B cell (primary cell): Measurements from ENCODE around the gene CHMP5. TPM values are rescaled to one million over a fixed set of nuclear protein-coding genes. Genes with fewer than 3 reads are reported as not detected.

Source experiments
- ATAC-seq: fragments of 200-7000 bp; cut with Tn5 transposase; one replicate; pipeline ENCODE4 v1.10.0; 2021; ENCODE audit warnings: low read depth, mild to moderate bottlenecking, moderate number of reproducible peaks, moderate library complexity
- CTCF ChIA-PET: fragments of 350-600 bp; sonication (Branson Sonifier 250); formaldehyde crosslinking; loops from one replicate; lab custom pipeline; 2021; ENCODE audit warnings: antibody characterized with exemption, inconsistent platforms; lab: Charles Lee
- POLR2A ChIA-PET: fragments of 350-600 bp; sonication (Branson Sonifier 250); formaldehyde crosslinking; loops from one replicate; lab custom pipeline; 2021; ENCODE audit warnings: antibody characterized with exemption; lab: Charles Lee
- DNase-seq: peaks from one replicate; pipeline ENCODE4 v3.0.0; 2013
- H2AFZ ChIP-seq: 2 replicates; pipeline ENCODE4 v1.6.1; 2012; ENCODE audit warnings: mild to moderate bottlenecking, low read depth, low read length; ENCODE audit not compliant: insufficient read depth, poor library complexity, severe bottlenecking
- H3K27ac ChIP-seq, 2 donors: 1 replicate in 1 of 2; 2 replicates in 1 of 2; pipeline ENCODE4 v1.5.1; 2012 to 2013; ENCODE audit warnings: low read length in 2 of 2, mild to moderate bottlenecking in 2 of 2, moderate library complexity in 1 of 2
- H3K27me3 ChIP-seq, 4 experiments: fragments of 200-600 bp in 1 of 4; sonication (generic) in 1 of 4; replicated peaks in 1 of 4; 1 replicate in 2 of 4; 2 replicates in 2 of 4; pipeline versions ENCODE4 v1.6.1 to v1.7.0; 2013 to 2016; ENCODE audit warnings: low read length in 3 of 4, mild to moderate bottlenecking in 2 of 4, mixed read lengths in 1 of 4, moderate library complexity in 1 of 4; ENCODE audit not compliant: insufficient read depth in 4 of 4, control insufficient read depth in 3 of 4; ENCODE audit errors: control extremely low read depth in 1 of 4
- H3K36me3 ChIP-seq, 2 experiments: replicated peaks in 1 of 2; 1 replicate in 1 of 2; 2 replicates in 1 of 2; pipeline versions ENCODE4 v1.6.1 to v1.7.1; 2013; ENCODE audit warnings: low read length in 1 of 2; ENCODE audit not compliant: insufficient read depth in 2 of 2, control insufficient read depth in 1 of 2; ENCODE audit errors: control extremely low read depth in 1 of 2, extremely low read depth in 1 of 2
- H3K4me1 ChIP-seq, 2 donors: fragments of 200-600 bp in 1 of 2; sonication (generic) in 1 of 2; 1 replicate in 1 of 2; 2 replicates in 1 of 2; pipeline versions ENCODE4 v1.5.1 to v1.6.1; 2013 to 2017; ENCODE audit warnings: low read length in 2 of 2; ENCODE audit not compliant: control insufficient read depth in 2 of 2, insufficient read depth in 2 of 2
- H3K4me2 ChIP-seq: replicated peaks from 2 replicates; pipeline ENCODE3; 2012; ENCODE audit warnings: mild to moderate bottlenecking, low read depth, low read length; ENCODE audit not compliant: poor library complexity, severe bottlenecking
- H3K4me3 ChIP-seq, 5 experiments: fragments of 200-600 bp in 1 of 5; sonication (generic) in 1 of 5; 1 replicate in 3 of 5; 2 replicates in 2 of 5; pipeline versions ENCODE4 v1.5.1 to v1.7.0; 2011 to 2016; ENCODE audit warnings: low read length in 4 of 5, mild to moderate bottlenecking in 4 of 5, low read depth in 2 of 5, control low read depth in 1 of 5, moderate library complexity in 1 of 5; ENCODE audit not compliant: insufficient read depth in 1 of 5; ENCODE audit errors: control extremely low read depth in 1 of 5, extremely low read depth in 1 of 5
- H3K79me2 ChIP-seq: fragments of 200-600 bp; sonication (generic); one replicate; pipeline ENCODE4 v1.6.0; 2016; ENCODE audit warnings: low read length; ENCODE audit not compliant: control insufficient read depth, insufficient read depth
- H3K9ac ChIP-seq: fragments of 200-600 bp; sonication (generic); 2 replicates; pipeline ENCODE4 v1.6.1; 2017; ENCODE audit warnings: mild to moderate bottlenecking, low read length, moderate library complexity
- H3K9me3 ChIP-seq, 3 donors: one replicate each; pipeline versions ENCODE4 v1.6.1 to v1.7.1; 2013; ENCODE audit warnings: low read length in 2 of 3; ENCODE audit not compliant: control insufficient read depth in 2 of 3, insufficient read depth in 1 of 3; ENCODE audit errors: control extremely low read depth in 1 of 3
- H4K20me1 ChIP-seq: 2 replicates; pipeline ENCODE4 v1.6.0; 2012; ENCODE audit warnings: mild to moderate bottlenecking, low read length; ENCODE audit not compliant: insufficient read depth, control insufficient read depth, poor library complexity, severe bottlenecking
- H3K27ac Mint-ChIP-seq: one replicate; pipeline ENCODE4 v1.8.0; 2021; ENCODE audit warnings: mixed read lengths
- H3K27me3 Mint-ChIP-seq: one replicate; pipeline ENCODE4 v1.8.0; 2021; ENCODE audit warnings: mixed read lengths
- H3K4me1 Mint-ChIP-seq: one replicate; pipeline ENCODE4 v1.8.0; 2021; ENCODE audit warnings: mixed read lengths
- H3K4me3 Mint-ChIP-seq: one replicate; pipeline ENCODE4 v1.8.0; 2021; ENCODE audit warnings: mixed read lengths
- H3K9me3 Mint-ChIP-seq: one replicate; pipeline ENCODE4 v1.8.0; 2022; ENCODE audit warnings: mixed read lengths; ENCODE audit not compliant: insufficient read depth
- EZH2 ChIP-seq: IDR thresholded peaks from 2 replicates; pipeline ENCODE4 v1.6.1; 2012; ENCODE audit warnings: borderline replicate concordance, low read depth, mild to moderate bottlenecking, moderate library complexity, low read length; ENCODE audit not compliant: insufficient read depth, poor library complexity, severe bottlenecking
- WGBS: methylation state at CpG from one replicate; pipeline ENCODE4 v1.1.5; 2013; ENCODE audit warnings: missing lambda C conversion rate; ENCODE audit not compliant: insufficient coverage; 5-methylcytosine and 5-hydroxymethylcytosine counted together
- intact Hi-C: fragments of 100-400 bp; cut with micrococcal nuclease; formaldehyde crosslinking; loops from one replicate; pipeline ENCODE4 v1.10.0; 2022
- polyA plus RNA-seq: library from polyadenylated mRNA; depleted of rRNA; stranded (reverse); fragments of >200 nt; gene quantifications from 2 replicates; pipeline ENCODE4 v1.2.3, GENCODE V29; 2012
- total RNA-seq, 2 donors: library from RNA; stranded (reverse); fragments of 120-200 nt in 1 of 2; gene quantifications; 1 replicate in 1 of 2; 2 replicates in 1 of 2; pipeline versions ENCODE4 v1.2.3 to v1.2.4, GENCODE V29; 2013 to 2022
- TF ChIP-seq, protein P1 (sequence below): fragments of 200-600 bp; IDR thresholded peaks from one replicate; pipeline ENCODE4 v1.8.0; 2022; ENCODE audit warnings: antibody characterized with exemption, mild to moderate bottlenecking

CHMP5 gene
- total and polyA plus RNA-seq, 2 donors (not counting 1 experiment from before 2014, with no cell fraction given), result 15.3 to 28.2 TPM

DNA sequence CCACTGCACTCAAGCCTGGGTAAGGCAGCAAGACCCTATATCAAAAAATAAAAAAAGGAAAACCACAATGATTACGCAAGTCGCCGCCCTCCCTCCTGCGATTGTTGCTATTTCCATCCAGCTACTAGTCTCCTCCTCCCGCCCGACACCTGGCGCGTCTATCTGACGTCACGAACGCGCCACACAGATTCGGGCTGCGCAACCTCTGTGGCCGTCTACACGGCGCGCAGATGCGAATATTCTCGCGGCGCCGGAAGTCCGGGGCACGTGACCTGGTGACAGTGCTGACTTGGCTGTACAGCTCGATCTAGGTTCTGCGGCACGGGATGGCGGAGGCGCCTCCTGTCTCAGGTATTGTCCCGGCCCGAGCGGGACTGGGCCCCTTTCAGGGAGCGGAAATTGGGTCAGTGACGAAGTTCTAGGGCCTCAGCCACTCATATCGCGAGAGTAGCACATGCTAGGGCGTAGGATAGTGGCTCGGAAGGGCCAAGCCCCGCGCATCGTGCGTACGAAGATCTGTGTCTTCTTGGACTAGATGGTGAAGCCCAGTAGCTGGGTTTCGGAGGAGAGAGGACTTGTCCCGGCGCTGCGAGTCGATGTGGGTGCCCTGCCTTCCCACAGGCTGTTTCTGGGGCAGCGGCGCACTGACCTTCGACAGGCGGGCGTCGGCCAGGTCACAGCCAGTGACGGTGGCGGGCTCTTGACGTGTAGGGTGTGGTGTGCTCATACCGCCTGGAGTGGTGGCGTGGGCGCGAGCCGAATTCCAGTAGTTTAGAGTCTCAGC, 25.6 kb downstream of the CHMP5 start, which contains the start of gene NFX1:
TSS of gene NFX1 (plus strand) at position 270 of the 784 bp plus-strand sequence. CDS start at position 327, 57 bp downstream.
- under 1% methylated on average over 63 of the region's 63 CpGs for WGBS
- Histone ChIP-seq H4K20me1 (no peaks in the 10 kb centered on the region), H3K4me3 (peak within 1 kb of the TSS; percentile 80 to 98 (median 86)), H3K79me2 (peaks cover 49% of the 10 kb centered on the region), H3K27me3 (no peaks in the 10 kb centered on the region), H2AFZ (peak within 1 kb of the TSS; percentile 75), H3K4me1 (peaks cover 43 to 58% of the 10 kb centered on the region in 2 donors), H3K36me3 (peaks cover 3 to 34% of the 10 kb centered on the region in 2 experiments), H3K9ac (peak within 1 kb of the TSS; percentile 91), H3K9me3 (no peaks in the 10 kb centered on the region), H3K27ac (peak within 1 kb of the TSS; percentile 99 to 100), H3K4me2 (peak within 1 kb of the TSS; percentile 82)
- CTCF ChIA-PET, result interaction anchor here (0.7 to 1.4 kb wide), 11 partner anchors 8 to 184 kb away, joined by 3 to 5 read pairs (median 3); partner anchors contain the start of genes AQP3, B4GALT1 and NOL6
- H3K27ac Mint-ChIP-seq, result peak within 1 kb of the TSS; percentile 100
- H3K9me3 Mint-ChIP-seq, result no peaks in the 10 kb centered on the region
- H3K4me3 Mint-ChIP-seq, result peak within 1 kb of the TSS; percentile 99
- ATAC-seq (peak; percentile 82), DNase-seq (peak; percentile 100)
- intact Hi-C loops, result loop anchor here (1.0 to 10.0 kb wide), 7 partner anchors 26 to 736 kb away; partner anchors contain the start of genes B4GALT1, BAG1, DNAJA1 and NOL6
- POLR2A ChIA-PET, result interaction anchor here (0.6 to 1.6 kb wide), 15 partner anchors 8 to 808 kb away, joined by 3 to 15 read pairs (median 8); partner anchors contain the start of genes APTX, B4GALT1, BAG1 and CHMP5
- peaks cover 62% of the 10 kb centered on the region for H3K4me1 Mint-ChIP-seq
- H3K27me3 Mint-ChIP-seq, result no peaks in the 10 kb centered on the region
- TF ChIP-seq EZH2, result no peak
- TF ChIP-seq, protein P1, sequence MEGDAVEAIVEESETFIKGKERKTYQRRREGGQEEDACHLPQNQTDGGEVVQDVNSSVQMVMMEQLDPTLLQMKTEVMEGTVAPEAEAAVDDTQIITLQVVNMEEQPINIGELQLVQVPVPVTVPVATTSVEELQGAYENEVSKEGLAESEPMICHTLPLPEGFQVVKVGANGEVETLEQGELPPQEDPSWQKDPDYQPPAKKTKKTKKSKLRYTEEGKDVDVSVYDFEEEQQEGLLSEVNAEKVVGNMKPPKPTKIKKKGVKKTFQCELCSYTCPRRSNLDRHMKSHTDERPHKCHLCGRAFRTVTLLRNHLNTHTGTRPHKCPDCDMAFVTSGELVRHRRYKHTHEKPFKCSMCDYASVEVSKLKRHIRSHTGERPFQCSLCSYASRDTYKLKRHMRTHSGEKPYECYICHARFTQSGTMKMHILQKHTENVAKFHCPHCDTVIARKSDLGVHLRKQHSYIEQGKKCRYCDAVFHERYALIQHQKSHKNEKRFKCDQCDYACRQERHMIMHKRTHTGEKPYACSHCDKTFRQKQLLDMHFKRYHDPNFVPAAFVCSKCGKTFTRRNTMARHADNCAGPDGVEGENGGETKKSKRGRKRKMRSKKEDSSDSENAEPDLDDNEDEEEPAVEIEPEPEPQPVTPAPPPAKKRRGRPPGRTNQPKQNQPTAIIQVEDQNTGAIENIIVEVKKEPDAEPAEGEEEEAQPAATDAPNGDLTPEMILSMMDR, result no peak
